ENCODE measurements around the gene DDX6.

Gene DDX6

DNA sequence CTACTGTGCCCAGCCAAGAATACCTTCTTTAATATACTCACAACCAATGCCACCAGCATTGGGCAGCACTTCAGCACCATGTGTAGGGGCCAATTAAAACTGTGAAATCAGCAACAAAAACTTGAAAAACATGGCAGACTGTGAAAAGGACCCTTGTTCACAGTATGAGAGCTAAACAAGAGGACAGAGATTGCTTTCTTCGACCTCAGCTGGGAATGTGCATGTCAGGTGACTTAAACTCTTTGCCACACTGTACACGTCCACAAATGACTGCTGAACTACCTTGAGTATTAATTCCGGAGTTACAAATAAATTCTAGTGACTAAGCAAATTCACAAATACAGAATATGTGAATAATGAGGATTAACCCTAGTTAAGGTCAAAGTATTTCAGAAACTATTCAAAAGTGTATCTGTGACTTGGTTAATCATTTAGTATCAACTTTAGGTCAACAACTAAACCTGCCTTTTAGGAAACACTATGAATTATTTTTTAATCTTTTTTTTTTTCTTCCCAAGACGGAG, 33.0 kb downstream of the DDX6 start:
- Histone ChIP-seq H3K4me2 (ENCODE audit: low read length) (no peak overlapping the region), H3K9me2 (replicated peaks; ENCODE audit: control insufficient read depth, low read length) (no peaks in the 10 kb centered on the region), H3K27me3 (ENCODE audit: control insufficient read depth, low read length) (no peaks in the 10 kb centered on the region), H3K36me3 (ENCODE audit: control insufficient read depth, low read length) (peaks cover 95% of the 10 kb centered on the region), H3K27ac (ENCODE audit: low read depth, low read length) (no peak overlapping the region), H3K4me1 (ENCODE audit: control insufficient read depth, low read length) (no peaks in the 10 kb centered on the region), H4K20me1 (ENCODE audit: control insufficient read depth, insufficient read depth, low read depth, low read length) (no peaks in the 10 kb centered on the region), H3K4me3 (ENCODE audit: low read length) (no peak overlapping the region), H3K9me3 (ENCODE audit: control insufficient read depth, insufficient read depth, low read length) (no peaks in the 10 kb centered on the region), H3K79me2 (ENCODE audit: control insufficient read depth, low read length) (peaks cover 4% of the 10 kb centered on the region), H3F3A (ENCODE audit: control insufficient read depth, insufficient read depth) (peaks cover 18% of the 10 kb centered on the region)
- TF ChIP-seq CTCF (IDR thresholded peaks at IDR 0.05; ENCODE audit: low read depth, low read length, poor library complexity, severe bottlenecking) = no peak
- no peak for TF ChIP-seq EZH2phosphoT487 (IDR thresholded peaks at IDR 0.05; ENCODE audit: borderline replicate concordance, low read length)

- H3K27ac ChIP-seq (ENCODE audit: low read depth, low read length) = no peak overlapping the region
- H4K20me1 ChIP-seq (ENCODE audit: control insufficient read depth, insufficient read depth, low read depth, low read length) = peaks cover 5% of the 10 kb centered on the region; the same call in 1 of the 2 replicates
- no peaks in the 10 kb centered on the region for H3K9me2 ChIP-seq (replicated peaks; ENCODE audit: control insufficient read depth, low read length)
- no peaks in the 10 kb centered on the region for H3K27me3 ChIP-seq (ENCODE audit: control insufficient read depth, low read length)
- H3F3A ChIP-seq (ENCODE audit: control insufficient read depth, insufficient read depth) = peaks cover 53% of the 10 kb centered on the region
- TF ChIP-seq EZH2phosphoT487 (IDR thresholded peaks at IDR 0.05; ENCODE audit: borderline replicate concordance, low read length) (no peak), CTCF (IDR thresholded peaks at IDR 0.05; ENCODE audit: low read depth, low read length, poor library complexity, severe bottlenecking) (no peak)
- H3K4me3 ChIP-seq (ENCODE audit: low read length) = no peak overlapping the region
- H3K36me3 ChIP-seq (ENCODE audit: control insufficient read depth, low read length) = peaks cover 81% of the 10 kb centered on the region
- H3K4me2 ChIP-seq (ENCODE audit: low read length) = no peak overlapping the region
- no peaks in the 10 kb centered on the region for H3K9me3 ChIP-seq (ENCODE audit: control insufficient read depth, insufficient read depth, low read length)
- no peaks in the 10 kb centered on the region for H3K79me2 ChIP-seq (ENCODE audit: control insufficient read depth, low read length)
- no peaks in the 10 kb centered on the region for H3K4me1 ChIP-seq (ENCODE audit: control insufficient read depth, low read length)
Measured at GRCh38 chr11:118752654-118753053, 38.3 kb downstream of the DDX6 start.

GRCh38 chr11:118749429-118749828, 41.5 kb downstream of the DDX6 start:
- Histone ChIP-seq H3K79me2 (ENCODE audit: control insufficient read depth, low read length) (no peaks in the 10 kb centered on the region), H3K27ac (ENCODE audit: low read depth, low read length) (no peak overlapping the region), H3K4me1 (ENCODE audit: control insufficient read depth, low read length) (no peaks in the 10 kb centered on the region), H3K4me3 (ENCODE audit: low read length) (no peak overlapping the region), H3K9me3 (ENCODE audit: control insufficient read depth, insufficient read depth, low read length) (no peaks in the 10 kb centered on the region), H4K20me1 (ENCODE audit: control insufficient read depth, insufficient read depth, low read depth, low read length) (peaks cover 5% of the 10 kb centered on the region; the same call in 1 of the 2 replicates), H3K9me2 (replicated peaks; ENCODE audit: control insufficient read depth, low read length) (no peaks in the 10 kb centered on the region), H3F3A (ENCODE audit: control insufficient read depth, insufficient read depth) (peaks cover 52% of the 10 kb centered on the region), H3K4me2 (ENCODE audit: low read length) (no peak overlapping the region), H3K36me3 (ENCODE audit: control insufficient read depth, low read length) (peaks cover 50% of the 10 kb centered on the region), H3K27me3 (ENCODE audit: control insufficient read depth, low read length) (no peaks in the 10 kb centered on the region)
- TF ChIP-seq EZH2phosphoT487 (IDR thresholded peaks at IDR 0.05; ENCODE audit: borderline replicate concordance, low read length) (no peak), CTCF (IDR thresholded peaks at IDR 0.05; ENCODE audit: low read depth, low read length, poor library complexity, severe bottlenecking) (no peak)
